ENCODE results near the gene MGME1. TPM values are rescaled to one million over a fixed set of nuclear protein-coding genes. Genes with fewer than 3 reads are reported as not detected.
"Not testable (repeated sequence)": the region's sequence is repeated elsewhere in the genome, so short reads cannot be mapped to it uniquely, and the experiment has no call there.

MGME1 gene
- polyA plus RNA-seq, 1 donor, result 21.0 TPM

DNA sequence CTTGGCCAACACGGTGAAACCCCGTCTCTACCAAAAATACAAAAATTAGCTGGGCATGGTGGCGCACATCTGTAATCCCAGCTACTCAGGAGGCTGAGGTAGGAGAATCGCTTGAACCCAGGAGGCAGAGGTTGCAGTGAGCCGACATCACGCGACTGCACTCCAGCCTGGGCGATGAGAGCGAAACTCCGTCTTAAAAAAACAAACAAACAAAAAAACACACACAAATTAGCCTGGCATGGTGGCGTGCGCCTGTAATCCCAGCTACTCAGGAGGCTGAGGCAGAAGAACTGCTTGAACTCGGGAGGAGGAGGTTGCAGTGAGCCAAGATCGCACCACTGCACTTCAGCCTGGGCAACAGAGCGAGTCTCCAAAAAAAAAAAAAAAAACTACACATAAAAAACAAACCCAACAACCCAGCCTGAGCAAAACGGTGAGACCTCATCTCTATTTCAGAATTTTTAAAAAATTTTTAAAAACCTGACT is 8.4 kb upstream of the MGME1 start:
- not testable (repeated sequence) for DNase-seq

DNA sequence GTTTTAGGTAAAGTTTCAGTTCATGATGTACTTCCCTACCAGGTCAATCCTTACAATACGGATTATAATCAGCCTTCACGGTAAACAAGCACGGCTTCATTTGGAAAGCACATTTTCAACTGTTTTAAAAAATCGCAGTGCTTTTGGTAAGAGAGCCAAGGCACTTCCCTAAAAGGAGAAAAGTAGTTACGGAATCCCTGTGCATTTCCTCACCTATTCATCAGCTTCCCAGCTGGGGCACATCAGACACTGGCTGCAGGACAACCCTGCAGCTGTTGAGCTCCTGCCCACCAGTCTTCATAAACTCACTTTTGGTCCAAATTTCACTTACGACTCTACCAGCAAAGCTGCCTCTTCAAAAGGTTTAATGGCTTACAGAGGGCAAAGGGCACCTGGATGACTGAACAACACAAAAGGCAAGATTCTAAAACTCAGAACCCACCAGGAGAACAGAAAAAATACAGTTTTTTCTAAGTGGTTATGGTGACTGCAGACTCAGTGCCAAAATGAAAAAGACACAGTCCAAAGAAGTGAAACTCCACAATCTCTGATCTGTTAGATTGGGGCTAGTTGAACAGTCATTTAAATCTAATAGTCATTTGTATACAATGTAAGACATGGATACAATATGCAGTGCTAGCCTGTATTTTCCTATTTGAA is 7.8 kb upstream of the MGME1 start:
- no peak for DNase-seq

DNA sequence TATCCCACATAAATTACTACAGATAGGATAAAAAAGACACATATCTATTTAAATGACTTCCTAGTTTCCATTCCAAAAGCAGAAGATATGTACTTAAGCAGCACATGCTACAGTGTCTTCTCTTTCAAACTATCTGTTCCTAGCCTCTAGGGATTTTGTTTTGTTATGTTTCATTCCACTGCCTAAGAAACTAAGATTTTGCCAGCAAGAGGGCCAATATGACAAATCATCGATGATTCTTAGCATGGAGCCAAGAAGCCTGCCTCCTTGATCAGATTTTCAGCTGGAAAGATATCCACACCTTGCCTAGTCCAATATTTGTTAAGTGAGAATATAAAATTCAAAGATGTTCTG is 7.3 kb upstream of the MGME1 start:
- no peak for DNase-seq

DNA sequence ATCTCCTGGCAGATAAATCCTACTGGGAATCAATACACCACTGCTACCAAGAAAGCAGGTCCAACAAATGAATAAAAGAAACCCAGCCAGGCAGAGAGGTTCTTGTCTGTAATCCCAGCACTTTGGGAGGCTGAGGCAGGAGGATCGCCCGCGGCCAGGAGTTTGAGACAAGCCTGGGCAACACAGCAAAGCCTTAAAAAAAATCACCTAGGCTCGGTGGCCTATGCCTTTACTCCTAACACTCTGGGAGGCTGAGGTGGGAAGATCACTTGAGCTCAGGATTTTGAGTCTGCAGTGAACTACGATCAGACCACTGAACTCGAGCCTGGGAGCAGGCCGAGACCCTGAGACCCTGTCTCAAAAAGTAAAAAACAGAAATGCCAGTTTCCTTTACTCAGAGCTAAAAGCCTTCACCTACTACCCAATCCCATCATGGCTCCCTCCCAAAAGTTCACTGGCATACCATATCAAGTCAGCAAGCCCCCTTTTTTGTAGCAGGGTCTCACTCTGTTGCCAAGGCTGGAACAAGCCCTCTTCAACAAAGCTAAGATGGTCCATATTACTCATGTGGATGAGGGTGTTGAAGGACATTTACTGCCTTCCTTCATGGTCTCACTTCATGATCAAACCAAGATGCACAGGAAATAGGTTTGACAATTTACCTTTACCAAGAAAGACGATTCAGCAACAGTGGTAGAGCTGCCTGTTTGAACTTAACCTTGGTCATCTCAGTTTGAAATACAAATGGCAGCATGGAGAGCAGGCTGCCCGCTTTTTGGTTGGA is 5.5 kb upstream of the MGME1 start:
- no peak for DNase-seq

DNA sequence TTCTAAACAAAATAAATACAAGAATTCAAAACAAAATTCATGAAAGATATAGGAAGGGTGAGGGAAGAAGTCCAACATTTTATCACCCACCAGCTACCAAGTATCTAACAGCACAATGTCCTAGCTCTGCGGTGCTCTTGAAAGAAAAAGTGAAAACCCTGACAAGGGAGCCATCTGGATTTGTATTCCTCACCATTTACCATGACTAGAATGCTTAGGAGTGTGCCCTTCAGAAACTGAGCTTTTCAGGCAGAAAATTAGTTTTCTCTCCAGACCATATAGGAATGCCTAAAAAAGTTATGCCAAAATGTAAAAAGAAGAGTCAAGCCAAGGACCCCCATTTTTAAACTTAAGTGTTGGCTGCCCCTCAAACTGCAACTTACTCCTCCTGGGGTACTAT is 4.7 kb upstream of the MGME1 start:
- no peak for DNase-seq

DNA sequence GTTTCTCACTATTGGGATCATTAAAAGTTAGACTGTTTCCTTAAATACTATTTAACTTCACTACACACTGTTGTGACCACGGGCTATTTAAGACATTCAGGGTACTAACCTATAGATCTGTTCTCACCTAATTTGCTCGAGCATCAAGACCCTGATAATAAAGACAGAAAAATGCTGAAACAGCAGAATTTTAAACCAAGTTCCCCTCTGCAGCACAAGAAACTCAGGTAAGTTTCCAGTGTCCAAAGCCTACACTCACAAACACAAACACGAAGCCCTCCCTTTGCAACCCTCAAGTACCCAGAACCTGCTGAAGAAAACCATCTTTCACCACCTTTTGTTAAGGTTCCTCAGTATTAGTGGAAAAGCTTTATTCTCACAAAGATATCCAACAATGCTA is 4.2 kb upstream of the MGME1 start:
- no peak for DNase-seq

DNA sequence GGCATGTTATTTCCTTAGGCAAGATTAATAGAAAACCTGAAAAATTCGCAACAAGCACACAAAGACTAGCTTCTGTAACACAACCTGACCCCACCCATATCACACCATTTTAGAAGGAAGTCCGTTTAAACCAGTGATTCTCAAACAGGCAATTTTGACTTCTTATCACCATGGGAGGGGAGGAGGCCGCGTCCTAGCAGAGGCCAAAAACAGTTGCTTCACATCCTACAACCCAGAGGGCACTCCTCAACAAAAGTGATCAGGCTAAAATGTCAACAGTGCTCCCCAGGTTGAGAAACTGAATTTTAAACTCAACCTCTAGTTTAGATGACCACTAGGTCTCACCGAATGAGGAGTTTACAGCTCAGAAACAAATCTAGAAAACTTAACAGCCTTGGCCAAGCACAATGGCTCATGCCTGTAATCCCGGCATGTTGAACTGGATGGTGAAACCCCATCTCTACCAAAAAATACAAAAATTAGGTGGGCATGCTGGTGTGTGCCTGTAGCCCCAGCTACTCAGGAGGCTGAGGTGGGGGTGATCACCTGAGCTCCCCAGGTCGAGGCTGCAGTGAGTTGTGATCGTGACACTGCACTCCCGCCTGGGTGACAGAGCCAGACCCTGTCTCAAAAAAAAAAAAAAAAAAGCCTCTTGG is 3.6 kb upstream of the MGME1 start:
- DNase-seq, result no peak

DNA sequence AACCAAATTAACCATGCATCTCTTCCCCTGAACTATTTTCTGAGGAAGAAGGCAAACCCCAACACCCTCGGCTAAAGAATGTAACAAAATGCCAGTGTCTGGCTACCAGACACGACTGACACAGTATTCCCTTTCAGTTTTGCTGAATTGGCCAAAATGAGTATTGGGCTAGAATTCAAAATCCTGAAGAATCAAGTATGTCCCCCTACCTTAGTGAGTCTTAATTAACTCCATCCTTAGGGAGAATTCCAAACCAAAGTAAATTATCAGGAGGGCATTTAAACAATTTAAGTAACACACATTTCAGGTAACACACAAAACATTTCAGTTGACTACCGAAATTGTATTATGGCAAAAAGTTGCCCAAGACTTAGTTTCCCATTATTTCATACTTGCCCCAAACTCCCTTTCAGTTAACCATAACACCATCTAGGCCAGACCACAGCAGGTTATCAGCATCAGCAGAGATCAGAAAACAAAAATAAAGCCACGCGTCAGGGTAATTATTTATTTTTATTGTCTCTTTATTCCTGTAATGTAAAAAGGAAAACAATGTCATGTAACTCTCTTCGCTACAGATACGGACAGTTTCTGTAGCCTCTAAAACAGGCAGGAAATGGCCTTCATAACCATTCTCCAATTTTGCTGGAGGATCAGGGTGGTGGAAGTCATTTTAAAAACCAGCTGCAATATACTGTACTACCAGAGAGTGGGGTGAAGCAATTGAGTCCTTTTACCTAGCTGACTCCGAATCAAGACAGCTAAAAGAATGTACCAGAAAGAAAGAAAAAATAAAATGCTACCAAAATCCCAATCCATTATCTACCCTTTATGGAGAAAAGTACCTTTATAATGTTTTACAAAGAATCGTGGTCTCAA is 2.1 kb upstream of the MGME1 start:
- DNase-seq, result peak; percentile 34

DNA sequence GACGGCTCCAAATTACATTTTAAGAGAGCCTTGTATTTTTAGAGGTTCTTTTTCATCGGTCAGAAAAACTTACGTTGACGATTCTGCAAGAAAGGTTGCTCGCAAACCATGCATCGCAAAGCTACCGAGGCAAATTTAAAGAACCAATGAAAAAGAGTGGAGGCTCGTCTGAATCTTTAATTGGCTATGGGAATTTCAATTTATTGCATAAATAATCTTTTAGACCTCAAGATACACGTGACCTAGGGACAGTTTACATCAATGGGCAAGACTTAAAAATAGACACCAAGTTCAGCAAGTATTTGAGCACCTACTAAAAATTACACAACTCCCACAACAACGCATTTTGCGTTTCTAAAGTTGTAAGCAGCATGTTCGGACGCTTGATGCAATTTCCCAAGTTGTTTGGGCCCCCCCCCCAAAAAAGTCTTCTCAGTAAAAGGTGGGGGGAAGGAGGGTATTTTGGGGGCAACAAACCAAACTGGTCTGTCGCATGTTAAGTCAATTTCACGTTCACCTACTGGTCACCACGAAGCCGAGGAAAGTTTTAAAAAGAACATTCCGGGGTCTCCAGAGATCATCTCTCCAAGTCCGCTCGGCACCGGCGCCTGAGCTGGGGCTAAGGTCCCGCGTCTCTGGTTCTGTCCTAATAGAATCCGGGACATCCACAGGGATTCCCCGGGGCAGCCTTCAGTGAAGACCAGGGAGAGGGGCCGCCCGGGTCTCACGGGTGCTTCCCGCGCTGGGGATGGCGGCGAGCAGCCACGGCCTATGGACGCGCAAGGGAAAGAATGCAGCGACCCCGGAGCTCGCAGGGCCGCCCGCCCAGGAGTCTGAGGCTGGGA is 1.1 kb upstream of the MGME1 start:
- DNase-seq, result peak; percentile 25

DNA sequence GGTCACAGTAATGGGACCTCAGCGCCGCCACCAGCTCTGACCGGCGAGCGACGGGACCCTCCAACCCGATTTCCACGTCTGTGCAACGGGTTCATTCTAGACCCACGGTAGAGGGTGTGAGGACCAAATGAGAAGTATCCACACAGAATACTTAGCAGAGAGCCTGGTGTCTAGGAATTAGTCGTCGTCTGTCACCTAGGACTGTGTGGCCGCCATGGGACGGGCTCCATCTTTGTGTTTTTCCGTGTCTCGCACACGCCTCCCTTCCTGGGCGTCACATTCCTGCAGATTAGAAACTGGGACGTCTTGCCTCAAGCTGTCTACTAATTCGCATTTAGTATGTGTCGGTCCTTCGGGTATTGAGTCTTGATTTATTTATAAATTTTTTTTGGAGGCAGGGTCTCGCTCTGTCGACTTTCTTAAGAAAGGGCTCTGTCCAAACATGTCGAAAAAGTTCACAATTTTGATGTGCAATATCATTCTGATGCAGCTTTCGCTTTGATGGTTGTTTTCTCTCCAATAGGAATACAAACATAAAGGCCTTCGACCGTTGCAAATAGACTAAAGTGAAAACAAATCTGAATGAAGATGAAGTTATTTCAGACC is 563 bp downstream of the MGME1 start:
- DNase-seq, result peak; percentile 50

DNA sequence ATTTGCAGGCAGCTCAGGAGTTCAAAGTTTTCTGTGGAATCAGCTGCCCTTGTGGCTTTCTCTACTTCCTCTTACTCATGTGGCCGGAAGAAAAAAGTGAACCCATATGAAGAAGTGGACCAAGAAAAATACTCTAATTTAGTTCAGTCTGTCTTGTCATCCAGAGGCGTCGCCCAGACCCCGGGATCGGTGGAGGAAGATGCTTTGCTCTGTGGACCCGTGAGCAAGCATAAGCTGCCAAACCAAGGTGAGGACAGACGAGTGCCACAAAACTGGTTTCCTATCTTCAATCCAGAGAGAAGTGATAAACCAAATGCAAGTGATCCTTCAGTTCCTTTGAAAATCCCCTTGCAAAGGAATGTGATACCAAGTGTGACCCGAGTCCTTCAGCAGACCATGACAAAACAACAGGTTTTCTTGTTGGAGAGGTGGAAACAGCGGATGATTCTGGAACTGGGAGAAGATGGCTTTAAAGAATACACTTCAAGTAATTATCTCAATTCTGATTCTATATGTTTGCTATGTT is 1.1 kb downstream of the MGME1 start:
- peak; percentile 23 for DNase-seq

DNA sequence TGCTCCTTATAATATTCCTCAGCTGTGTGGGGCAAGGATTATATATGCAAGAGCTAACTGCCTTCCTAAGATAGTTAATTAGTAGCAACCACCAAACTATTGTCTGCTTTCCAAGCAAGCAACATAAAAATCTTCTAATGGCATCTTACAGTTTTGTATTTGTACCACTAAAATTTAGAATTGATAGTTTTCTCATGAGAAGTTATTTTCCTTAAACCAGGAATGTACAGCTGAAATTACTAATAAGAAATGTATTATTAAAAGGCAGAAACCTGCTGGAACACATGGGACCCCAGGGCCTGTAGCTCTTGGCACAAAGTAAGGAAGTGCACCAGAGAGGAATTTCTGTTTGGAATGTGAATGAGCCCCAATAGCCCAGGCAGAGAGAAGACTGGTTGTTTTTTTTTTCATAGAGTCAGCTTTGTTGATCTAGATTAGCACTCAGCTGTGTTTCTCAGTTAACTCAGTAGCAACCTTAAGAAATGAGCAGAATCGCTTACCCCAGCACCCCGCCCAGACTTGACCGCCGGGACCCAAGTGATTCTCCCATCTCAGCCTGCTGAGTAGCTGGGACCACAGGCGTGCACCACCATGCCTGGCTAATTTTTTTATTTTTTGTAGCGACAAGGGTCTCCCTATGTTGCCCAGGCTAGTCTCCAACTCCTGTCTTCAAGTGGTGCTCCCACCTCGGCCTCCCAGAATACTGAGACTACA is 2.6 kb downstream of the MGME1 start:
- no peak for DNase-seq

DNA sequence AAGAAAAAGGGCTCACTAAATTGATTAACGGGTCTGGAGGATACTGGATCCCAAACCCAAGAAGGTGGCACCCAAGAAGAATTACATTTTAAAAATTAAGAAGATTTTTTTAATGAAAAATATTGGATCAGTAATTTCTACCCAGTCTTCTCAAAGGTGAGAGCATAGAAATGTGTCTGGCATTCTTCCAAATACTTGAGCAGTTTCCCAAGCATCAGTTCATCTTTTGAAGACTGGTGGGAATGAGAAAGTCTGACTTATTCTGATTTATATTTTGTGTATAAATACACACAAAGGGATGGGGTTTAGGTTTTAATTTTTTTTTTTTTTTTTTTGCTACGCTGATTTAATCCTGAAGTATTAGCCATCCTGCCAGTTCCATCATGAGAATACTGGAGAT is 3.3 kb downstream of the MGME1 start:
- no peak for DNase-seq

DNA sequence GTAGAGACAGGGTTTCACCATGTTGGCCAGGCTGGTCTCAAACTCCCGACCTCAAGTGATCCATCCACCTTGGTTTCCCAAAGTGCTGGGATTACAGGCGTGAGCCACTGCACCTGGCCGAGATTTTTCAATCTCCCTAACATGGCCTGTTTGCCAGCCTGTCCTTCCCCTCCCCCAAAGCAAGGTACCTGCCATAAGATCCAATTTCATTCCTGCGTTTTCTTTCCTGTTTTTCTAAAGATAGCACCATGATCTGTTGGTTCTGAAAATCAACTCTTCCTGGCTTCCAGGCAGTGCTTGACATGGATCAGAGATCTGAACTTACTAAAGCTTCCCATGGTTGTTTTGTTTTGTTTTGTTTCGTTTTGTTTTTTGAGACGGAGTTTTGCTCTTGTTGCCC is 7.5 kb downstream of the MGME1 start:
- DNase-seq, result no peak

DNA sequence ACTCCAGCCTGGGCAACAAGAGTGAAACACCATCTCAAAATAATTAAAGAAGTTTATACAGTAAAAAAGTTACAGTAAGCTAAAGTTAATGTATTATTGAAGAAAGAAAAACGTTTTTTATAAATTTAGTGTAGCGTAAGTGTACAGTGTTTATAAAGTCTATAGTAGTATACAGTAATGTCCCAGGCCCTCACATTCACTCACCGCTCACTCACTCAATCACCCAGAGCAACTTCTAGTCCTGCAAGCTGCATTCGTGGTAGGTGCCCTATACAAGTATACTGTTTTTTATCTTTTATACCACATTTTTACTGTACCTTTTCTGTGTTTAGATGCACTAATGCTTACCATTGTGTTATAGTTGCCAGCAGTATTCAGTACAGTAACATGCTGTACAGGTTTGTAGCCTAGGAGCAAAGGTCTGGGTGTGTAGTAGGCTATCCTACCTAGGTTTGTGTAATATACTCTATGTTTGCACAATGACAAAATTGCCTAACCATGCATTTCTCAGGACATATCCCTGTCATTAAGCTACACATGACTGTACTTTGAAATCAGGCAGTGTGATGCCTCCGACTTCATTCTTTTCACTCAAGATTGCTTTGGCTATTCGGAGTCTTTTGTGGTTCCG is 16.7 kb downstream of the MGME1 start:
- DNase-seq, result no peak

DNA sequence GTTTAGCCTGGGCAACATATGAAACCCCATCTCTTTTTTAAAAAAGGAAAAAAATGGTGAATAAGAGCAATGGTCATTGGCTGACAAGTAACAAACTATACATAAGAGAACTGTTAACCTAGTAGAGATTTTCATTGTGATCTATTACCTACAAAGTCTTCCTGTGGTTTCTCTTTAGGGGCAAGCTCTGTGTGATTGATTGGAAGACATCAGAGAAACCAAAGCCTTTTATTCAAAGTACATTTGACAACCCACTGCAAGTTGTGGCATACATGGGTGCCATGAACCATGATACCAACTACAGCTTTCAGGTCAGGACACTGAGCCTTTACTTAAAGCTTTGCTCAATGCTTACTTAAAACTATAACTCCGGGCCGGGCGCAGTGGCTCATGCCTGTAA is 19.2 kb downstream of the MGME1 start:
- DNase-seq, result no peak

DNA sequence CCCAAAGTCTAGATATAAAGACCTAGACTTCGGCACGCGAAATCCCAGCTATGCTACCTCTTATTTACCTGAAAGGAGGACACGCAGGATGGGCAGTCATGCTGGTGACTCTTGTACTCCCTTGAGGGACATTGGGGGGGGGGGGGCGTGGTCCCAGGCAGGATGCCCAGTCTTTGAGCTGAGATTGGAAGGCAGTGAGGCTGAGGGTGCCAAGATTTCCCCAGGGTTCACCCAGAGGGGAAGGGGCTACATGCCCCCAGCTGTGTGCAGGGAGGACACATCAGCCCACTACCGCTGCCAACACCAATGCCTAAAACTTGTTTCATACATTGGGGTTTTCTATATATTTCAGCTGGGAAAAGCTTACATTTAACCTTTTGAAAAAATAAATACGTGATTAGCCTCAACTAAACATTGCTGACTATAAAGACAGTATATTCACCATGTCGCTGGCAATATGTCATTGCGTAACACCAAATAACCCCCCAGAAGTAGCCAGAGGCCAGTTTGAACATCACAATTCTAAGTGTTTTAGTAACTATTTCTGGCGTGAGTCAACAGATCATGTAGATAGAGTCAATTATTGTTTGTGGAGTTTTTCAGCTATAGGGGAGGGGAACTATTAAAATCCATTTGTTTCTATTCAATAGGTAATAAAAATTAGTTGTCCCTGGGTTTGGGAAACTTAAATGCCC is 21.6 kb downstream of the MGME1 start:
- no peak for DNase-seq

DNA sequence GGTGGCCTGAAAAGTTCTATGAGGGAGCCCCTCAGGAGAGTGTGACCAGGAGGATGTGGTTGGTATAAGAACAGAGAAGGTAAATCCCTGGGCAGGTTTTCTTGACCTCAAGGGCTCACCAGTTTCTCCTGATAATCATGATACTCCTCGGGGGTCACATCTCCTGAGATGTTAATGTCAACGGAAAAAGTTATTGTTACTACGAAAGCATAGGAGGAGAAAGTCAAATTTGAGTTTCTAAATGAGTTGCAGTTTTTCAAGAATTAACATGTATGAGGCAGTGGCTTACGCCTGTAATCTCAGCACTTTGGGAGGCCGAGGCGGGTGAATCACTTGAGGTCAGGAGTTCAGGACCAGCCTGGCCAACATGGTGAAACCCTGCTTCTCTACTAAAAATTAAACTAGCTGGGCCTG is 23.4 kb downstream of the MGME1 start:
- DNase-seq, result no peak

DNA sequence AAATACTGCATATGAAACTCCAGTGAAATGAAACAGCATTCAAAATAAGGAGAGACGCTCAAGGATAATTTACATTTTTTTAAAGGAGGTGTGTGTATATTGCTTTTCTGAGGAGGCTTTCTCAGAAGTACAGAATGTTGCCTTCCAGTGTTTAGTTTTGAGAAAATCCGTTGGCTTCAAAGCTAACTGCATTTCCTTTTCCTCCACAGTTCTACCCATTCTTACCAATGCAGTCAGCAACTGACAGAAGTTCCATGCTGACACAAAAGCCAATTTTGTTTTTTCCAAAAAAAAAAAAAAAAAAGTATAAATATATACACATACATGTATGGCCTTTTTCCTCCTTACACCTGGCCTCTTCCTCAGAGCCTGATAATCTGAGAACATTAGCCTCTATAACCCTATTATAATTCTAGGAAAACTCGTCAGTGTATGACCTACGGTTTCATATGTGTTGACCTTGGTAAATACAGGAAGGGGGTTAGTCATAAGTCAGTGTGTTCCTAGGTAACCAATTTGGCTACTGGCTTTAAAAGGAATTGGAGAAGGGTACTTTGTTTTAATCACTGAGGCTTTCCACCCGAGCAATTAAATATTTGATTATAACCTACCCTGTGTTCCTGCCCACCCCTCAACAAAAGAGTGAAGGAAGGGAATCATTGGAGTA is 24.2 kb downstream of the MGME1 start:
- DNase-seq, result no peak
